Right cardiac atrium (tissue), 5 donors: ENCODE measurements around the gene WDFY3. TPM values are rescaled to one million over a fixed set of nuclear protein-coding genes. Genes with fewer than 3 reads are reported as not detected.
A peak's percentile ranks its signal among the peaks of the same experiment; 100 is the strongest.

Experiments used
- ATAC-seq, 2 donors: fragments of 200-7000 bp; cut with Tn5 transposase; one replicate each; pipeline versions ENCODE4 v1.8.0 to v1.9.1; 2020; ENCODE audit warnings: moderate library complexity in 2 of 2, mild to moderate bottlenecking in 1 of 2
- DNase-seq, 3 donors: peaks; one replicate each; pipeline ENCODE4 v3.0.0-alpha.2; 2020
- H3K27ac ChIP-seq: one replicate; pipeline ENCODE4 v1.5.1; 2013; ENCODE audit warnings: mild to moderate bottlenecking, low read length, control low read depth, moderate library complexity
- H3K27me3 ChIP-seq: one replicate; pipeline ENCODE4 v1.6.1; 2013; ENCODE audit not compliant: control insufficient read depth, insufficient read depth
- H3K4me1 ChIP-seq: one replicate; pipeline ENCODE4 v1.6.1; 2013; ENCODE audit warnings: low read length; ENCODE audit not compliant: control insufficient read depth, insufficient read depth
- H3K4me3 ChIP-seq: one replicate; pipeline ENCODE4 v1.5.1; 2013; ENCODE audit warnings: low read length, control low read depth
- H3K9me3 ChIP-seq: one replicate; pipeline ENCODE4 v1.6.1; 2013; ENCODE audit warnings: low read length; ENCODE audit not compliant: control insufficient read depth
- WGBS: extraction: QIAGEN DNeasy Blood & Tissue Kit; methylation state at CpG from one replicate; pipeline ENCODE4 v1.1.7; 2013; 5-methylcytosine and 5-hydroxymethylcytosine counted together
- intact Hi-C, 4 donors: fragments of 100-400 bp; cut with DNase I; formaldehyde crosslinking; loops; one replicate each; pipeline versions ENCODE4 v1.11.0 to v1.14.0; 2022 to 2023
- polyA plus RNA-seq: library from polyadenylated mRNA; stranded (reverse); fragments of 200-250 nt; gene quantifications from one replicate; pipeline ENCODE4 v1.2.3, GENCODE V29; 2013
- total RNA-seq, 4 donors: library from RNA; stranded (reverse); fragmentation: NEBNext Ultra II Directional; extraction: Animal tissue kit (Norgen Biotek cat#: 25700); gene quantifications; one replicate each; pipeline ENCODE4 v1.2.1, GENCODE V29; 2021
- donor health status: healthy with polysubstance abuse.
- donor health status: DM: no; HTN: yes; CAD: no.
- donor health status: DM: no; HTN: no; CAD: no.
- donor health status: DM: no; HTN: yes; CAD: no; lungs with severe emphysema.
- donor health status: DM: yes; HTN: yes; CAD: no.

WDFY3 gene
- total and polyA plus RNA-seq, 5 donors = 6.7 to 50.2 (median 46.5) TPM

GRCh38 chr4:84907145-84907544, 59.3 kb downstream of the WDFY3 start:
- intact Hi-C loops = no loop called here
- WGBS = 80% methylated on average over 3 of the region's 3 CpGs
- no peak overlapping the region for H3K27ac ChIP-seq
- ATAC-seq (no peak), DNase-seq (no peak)
- peaks cover 3% of the 10 kb centered on the region for H3K4me1 ChIP-seq
- H3K27me3 ChIP-seq = no peaks in the 10 kb centered on the region
- no peak overlapping the region for H3K4me3 ChIP-seq
- H3K9me3 ChIP-seq = no peaks in the 10 kb centered on the region

- 93% methylated on average over 2 of the region's 2 CpGs for WGBS
- intact Hi-C loops = no loop called here
These were observed 60.8 kb downstream of the WDFY3 start for GRCh38 chr4:84905646-84906045.

GRCh38 chr4:84901740-84902281, 64.7 kb downstream of the WDFY3 start:
- no peak for ATAC-seq

More at GRCh38 chr4:84905646-84906045, 60.8 kb downstream of the WDFY3 start:
- Histone ChIP-seq H3K9me3 (no peaks in the 10 kb centered on the region), H3K4me1 (peaks cover 2% of the 10 kb centered on the region), H3K4me3 (no peak overlapping the region), H3K27me3 (no peaks in the 10 kb centered on the region), H3K27ac (no peak overlapping the region)
- ATAC-seq (no peak), DNase-seq (no peak)

GRCh38 chr4:84901173-84901572, 65.3 kb downstream of the WDFY3 start:
- H3K4me3 ChIP-seq = no peak overlapping the region
- DNase-seq (no peak), ATAC-seq (no peak)
- intact Hi-C loops = no loop called here
- no peaks in the 10 kb centered on the region for H3K9me3 ChIP-seq
- 70% methylated on average over 3 of the region's 3 CpGs for WGBS
- H3K4me1 ChIP-seq = peaks cover 2% of the 10 kb centered on the region
- no peaks in the 10 kb centered on the region for H3K27me3 ChIP-seq
- H3K27ac ChIP-seq = no peak overlapping the region

More at GRCh38 chr4:84901740-84902281, 64.7 kb downstream of the WDFY3 start:
- H3K9me3 ChIP-seq = no peaks in the 10 kb centered on the region
- no peak overlapping the region for H3K4me3 ChIP-seq
- intact Hi-C loops = no loop called here
- H3K27me3 ChIP-seq = no peaks in the 10 kb centered on the region
- H3K4me1 ChIP-seq = peaks cover 2% of the 10 kb centered on the region
- no peak for DNase-seq
- WGBS = 86% methylated on average over 3 of the region's 3 CpGs
- no peak overlapping the region for H3K27ac ChIP-seq

GRCh38 chr4:84899616-84900015, 66.9 kb downstream of the WDFY3 start:
- no peak overlapping the region for H3K27ac ChIP-seq
- no peaks in the 10 kb centered on the region for H3K27me3 ChIP-seq
- H3K9me3 ChIP-seq = no peaks in the 10 kb centered on the region
- 98% methylated on average over 3 of the region's 3 CpGs for WGBS
- ATAC-seq (no peak), DNase-seq (no peak)
- intact Hi-C loops = no loop called here
- no peaks in the 10 kb centered on the region for H3K4me1 ChIP-seq
- H3K4me3 ChIP-seq = no peak overlapping the region

- no peak overlapping the region for H3K27ac ChIP-seq
- DNase-seq (no peak), ATAC-seq (no peak)
- intact Hi-C loops = no loop called here
- WGBS = 97% methylated on average over 6 of the region's 6 CpGs
- H3K4me1 ChIP-seq = no peaks in the 10 kb centered on the region
- H3K27me3 ChIP-seq = no peaks in the 10 kb centered on the region
- H3K4me3 ChIP-seq = no peak overlapping the region
- no peaks in the 10 kb centered on the region for H3K9me3 ChIP-seq
These were observed 69.0 kb downstream of the WDFY3 start for GRCh38 chr4:84897516-84897915.

GRCh38 chr4:84895283-84895682, 71.2 kb downstream of the WDFY3 start:
- ATAC-seq (no peak), DNase-seq (no peak)
- Histone ChIP-seq H3K27me3 (no peaks in the 10 kb centered on the region), H3K4me1 (no peaks in the 10 kb centered on the region), H3K9me3 (no peaks in the 10 kb centered on the region), H3K27ac (no peak overlapping the region), H3K4me3 (no peak overlapping the region)
- intact Hi-C loops = no loop called here
- WGBS = 96% methylated on average over 1 of the region's 1 CpG

- Histone ChIP-seq H3K9me3 (no peaks in the 10 kb centered on the region), H3K27me3 (no peaks in the 10 kb centered on the region), H3K4me3 (no peak overlapping the region), H3K4me1 (no peaks in the 10 kb centered on the region), H3K27ac (no peak overlapping the region)
- no peak for ATAC-seq
- 96% methylated on average over 10 of the region's 10 CpGs for WGBS
- intact Hi-C loops = no loop called here
- DNase-seq = no peak
These were observed 71.9 kb downstream of the WDFY3 start for GRCh38 chr4:84894621-84895020.

- ATAC-seq (no peak), DNase-seq (no peak)
- H3K4me1 ChIP-seq = no peaks in the 10 kb centered on the region
- H3K27me3 ChIP-seq = no peaks in the 10 kb centered on the region
- no peak overlapping the region for H3K4me3 ChIP-seq
- intact Hi-C loops = no loop called here
- H3K27ac ChIP-seq = no peak overlapping the region
- WGBS = 91% methylated on average over 1 of the region's 1 CpG
- H3K9me3 ChIP-seq = no peaks in the 10 kb centered on the region
These were observed 73.5 kb downstream of the WDFY3 start for GRCh38 chr4:84892950-84893349.

- H3K4me1 ChIP-seq = peaks cover 1% of the 10 kb centered on the region
- 78% methylated on average over 2 of the region's 2 CpGs for WGBS
- H3K27ac ChIP-seq = no peak overlapping the region
- intact Hi-C loops = no loop called here
- H3K4me3 ChIP-seq = no peak overlapping the region
- ATAC-seq (peak in 1 of 2 donors; percentile 49), DNase-seq (no peak)
- H3K9me3 ChIP-seq = no peaks in the 10 kb centered on the region
- H3K27me3 ChIP-seq = no peaks in the 10 kb centered on the region
These were observed 78.7 kb downstream of the WDFY3 start for GRCh38 chr4:84887824-84888223.

GRCh38 chr4:84879651-84880200, 86.8 kb downstream of the WDFY3 start:
- Histone ChIP-seq H3K4me3 (no peak overlapping the region), H3K27ac (no peak overlapping the region), H3K9me3 (no peaks in the 10 kb centered on the region), H3K4me1 (no peaks in the 10 kb centered on the region), H3K27me3 (no peaks in the 10 kb centered on the region)
- intact Hi-C loops = no loop called here
- 77% methylated on average over 4 of the region's 4 CpGs for WGBS
- ATAC-seq (no peak), DNase-seq (no peak)

- H3K9me3 ChIP-seq = no peaks in the 10 kb centered on the region
- no peak for ATAC-seq
- no peak for DNase-seq
- H3K4me3 ChIP-seq = no peak overlapping the region
- intact Hi-C loops = no loop called here
- no peak overlapping the region for H3K27ac ChIP-seq
- no peaks in the 10 kb centered on the region for H3K27me3 ChIP-seq
- 86% methylated on average over 3 of the region's 3 CpGs for WGBS
- no peaks in the 10 kb centered on the region for H3K4me1 ChIP-seq
These were observed 87.9 kb downstream of the WDFY3 start for GRCh38 chr4:84878546-84878945.
